ENCODE results near the gene TNFSF8. TPM values are rescaled to one million over a fixed set of nuclear protein-coding genes. Genes with fewer than 3 reads are reported as not detected.

The TNFSF8 gene
- total and polyA plus RNA-seq, 11 donors = 0.25 to 4.9 (median 0.74) TPM; not detected in 1

DNA sequence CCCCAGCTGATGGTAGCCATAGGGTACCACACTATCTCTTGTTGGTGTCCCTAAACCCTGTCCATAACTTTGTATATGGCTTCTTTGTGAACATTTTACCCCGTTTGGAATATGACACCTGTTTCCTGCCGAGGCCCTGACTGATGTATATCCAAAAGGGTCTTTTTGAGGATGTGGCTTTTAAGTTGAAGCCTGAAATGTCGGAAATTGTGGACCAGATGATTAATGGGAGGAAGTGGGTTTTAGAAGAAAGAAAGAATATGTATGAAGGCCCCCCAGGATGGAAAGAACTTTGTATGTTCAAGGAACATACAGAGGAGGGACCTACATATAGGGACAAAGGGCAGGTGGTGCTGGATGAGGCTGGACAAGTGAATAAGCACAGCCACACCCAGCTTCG lies 16.7 kb upstream of the TNFSF8 start:
- no peak for ATAC-seq
- no peak for TF ChIP-seq POLR2A (IDR thresholded peaks at IDR 0.05)
- TF ChIP-seq, protein P1, sequence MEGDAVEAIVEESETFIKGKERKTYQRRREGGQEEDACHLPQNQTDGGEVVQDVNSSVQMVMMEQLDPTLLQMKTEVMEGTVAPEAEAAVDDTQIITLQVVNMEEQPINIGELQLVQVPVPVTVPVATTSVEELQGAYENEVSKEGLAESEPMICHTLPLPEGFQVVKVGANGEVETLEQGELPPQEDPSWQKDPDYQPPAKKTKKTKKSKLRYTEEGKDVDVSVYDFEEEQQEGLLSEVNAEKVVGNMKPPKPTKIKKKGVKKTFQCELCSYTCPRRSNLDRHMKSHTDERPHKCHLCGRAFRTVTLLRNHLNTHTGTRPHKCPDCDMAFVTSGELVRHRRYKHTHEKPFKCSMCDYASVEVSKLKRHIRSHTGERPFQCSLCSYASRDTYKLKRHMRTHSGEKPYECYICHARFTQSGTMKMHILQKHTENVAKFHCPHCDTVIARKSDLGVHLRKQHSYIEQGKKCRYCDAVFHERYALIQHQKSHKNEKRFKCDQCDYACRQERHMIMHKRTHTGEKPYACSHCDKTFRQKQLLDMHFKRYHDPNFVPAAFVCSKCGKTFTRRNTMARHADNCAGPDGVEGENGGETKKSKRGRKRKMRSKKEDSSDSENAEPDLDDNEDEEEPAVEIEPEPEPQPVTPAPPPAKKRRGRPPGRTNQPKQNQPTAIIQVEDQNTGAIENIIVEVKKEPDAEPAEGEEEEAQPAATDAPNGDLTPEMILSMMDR (IDR thresholded peaks at IDR 0.05) = no peak

DNA sequence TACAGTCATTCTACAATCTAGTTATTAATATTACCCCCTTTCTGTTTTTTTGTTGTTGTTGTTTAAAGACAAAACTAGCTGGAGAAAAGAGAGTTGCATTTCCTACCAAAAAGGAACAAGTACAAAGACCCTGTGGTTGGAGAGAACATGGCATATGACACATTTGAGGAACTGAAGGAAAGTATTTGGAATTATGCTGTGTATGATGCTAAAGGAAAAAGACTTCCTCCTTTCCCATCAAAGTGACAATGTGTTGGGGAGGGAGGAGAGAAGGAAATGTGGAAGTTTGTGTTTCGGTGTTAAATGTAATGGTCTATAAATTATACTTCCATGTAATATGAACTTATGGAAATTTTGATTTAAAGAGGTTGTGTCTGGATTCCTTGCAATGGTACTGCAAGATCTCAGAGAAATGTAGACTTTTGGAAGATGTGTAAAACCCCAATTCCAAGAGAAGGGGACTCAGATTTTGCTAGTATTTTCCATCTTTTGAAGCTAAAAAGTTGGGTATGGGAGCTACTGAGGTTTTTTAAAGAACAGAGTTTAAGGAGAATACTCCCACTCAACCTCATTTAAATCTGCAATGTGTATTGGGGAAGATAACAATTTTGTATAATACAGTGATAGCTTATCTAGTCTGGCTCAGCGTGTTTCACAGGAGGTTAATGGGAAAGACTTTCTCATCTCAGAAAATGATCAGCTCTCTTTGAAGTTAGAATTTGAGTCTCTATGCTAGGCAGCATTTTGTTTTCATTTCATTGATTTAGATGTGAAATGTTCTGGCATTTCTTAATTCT lies 15.4 kb upstream of the TNFSF8 start:
- intact Hi-C loops (cut with DNase I) = no loop called here
- Histone ChIP-seq H3K27me3 (peaks cover 0 to 2% (median 0%) of the 10 kb centered on the region in 9 donors), H3K36me3 (no peaks in the 10 kb centered on the region), H3K27ac (peak overlapping the region in 1 of 12 donors; percentile 17), H3K9me3 (peaks cover 0 to 2% (median 0%) of the 10 kb centered on the region in 12 donors), H3K4me3 (no peak overlapping the region), H3K4me1 (peaks cover 0 to 5% (median 0%) of the 10 kb centered on the region in 12 donors)
- no peak for DNase-seq
- WGBS, 4 donors = 50 to 65% (median 55%) methylated on average over 2 of the region's 2 CpGs
- ATAC-seq = no peak
- TF ChIP-seq POLR2A (IDR thresholded peaks at IDR 0.05) = no peak
- TF ChIP-seq, protein P1 (IDR thresholded peaks at IDR 0.05) = no peak

More for the DNA sequence above, 16.7 kb upstream of the TNFSF8 start:
- DNase-seq = no peak
- Histone ChIP-seq H3K4me3 (no peak overlapping the region), H3K27ac (no peak overlapping the region), H3K27me3 (peaks cover 0 to 5% (median 0%) of the 10 kb centered on the region in 9 donors), H3K4me1 (peaks cover 0 to 5% (median 0%) of the 10 kb centered on the region in 12 donors), H3K36me3 (no peaks in the 10 kb centered on the region), H3K9me3 (no peaks in the 10 kb centered on the region)
- intact Hi-C loops (cut with DNase I) = no loop called here
- WGBS, 4 donors = 57 to 62% (median 59%) methylated on average over 4 of the region's 4 CpGs

DNA sequence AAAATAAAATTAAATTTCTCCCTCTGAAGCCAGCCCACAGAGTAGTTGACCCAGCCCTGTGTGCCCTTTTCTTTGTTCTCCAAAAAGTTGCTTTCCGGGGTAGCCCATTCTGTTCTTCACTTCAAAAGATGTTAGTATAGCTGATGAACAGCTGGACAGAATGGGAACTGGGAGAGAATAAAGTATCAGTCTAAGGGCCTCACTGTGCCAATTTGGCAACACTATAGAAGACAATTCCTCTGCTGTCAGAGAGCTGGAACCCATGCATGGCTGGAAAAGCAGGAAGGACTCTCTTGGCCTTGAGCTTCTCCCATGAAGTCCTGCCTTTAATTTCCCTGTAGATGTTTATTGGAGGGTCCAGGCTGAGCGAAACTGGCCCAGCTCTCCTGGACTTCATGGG lies 11.0 kb upstream of the TNFSF8 start:
- TF ChIP-seq, protein P1 (IDR thresholded peaks at IDR 0.05) = no peak
- no peak for TF ChIP-seq POLR2A (IDR thresholded peaks at IDR 0.05)
- Histone ChIP-seq H3K4me3 (no peak overlapping the region), H3K27me3 (no peaks in the 10 kb centered on the region), H3K4me1 (peaks cover 0 to 28% (median 0%) of the 10 kb centered on the region in 12 donors), H3K9me3 (peaks cover 0 to 2% (median 0%) of the 10 kb centered on the region in 12 donors), H3K27ac (no peak overlapping the region), H3K36me3 (no peaks in the 10 kb centered on the region)
- no peak for DNase-seq
- WGBS, 4 donors = 78 to 90% (median 82%) methylated on average over 2 of the region's 2 CpGs
- intact Hi-C loops (cut with DNase I) = no loop called here
- ATAC-seq = no peak

DNA sequence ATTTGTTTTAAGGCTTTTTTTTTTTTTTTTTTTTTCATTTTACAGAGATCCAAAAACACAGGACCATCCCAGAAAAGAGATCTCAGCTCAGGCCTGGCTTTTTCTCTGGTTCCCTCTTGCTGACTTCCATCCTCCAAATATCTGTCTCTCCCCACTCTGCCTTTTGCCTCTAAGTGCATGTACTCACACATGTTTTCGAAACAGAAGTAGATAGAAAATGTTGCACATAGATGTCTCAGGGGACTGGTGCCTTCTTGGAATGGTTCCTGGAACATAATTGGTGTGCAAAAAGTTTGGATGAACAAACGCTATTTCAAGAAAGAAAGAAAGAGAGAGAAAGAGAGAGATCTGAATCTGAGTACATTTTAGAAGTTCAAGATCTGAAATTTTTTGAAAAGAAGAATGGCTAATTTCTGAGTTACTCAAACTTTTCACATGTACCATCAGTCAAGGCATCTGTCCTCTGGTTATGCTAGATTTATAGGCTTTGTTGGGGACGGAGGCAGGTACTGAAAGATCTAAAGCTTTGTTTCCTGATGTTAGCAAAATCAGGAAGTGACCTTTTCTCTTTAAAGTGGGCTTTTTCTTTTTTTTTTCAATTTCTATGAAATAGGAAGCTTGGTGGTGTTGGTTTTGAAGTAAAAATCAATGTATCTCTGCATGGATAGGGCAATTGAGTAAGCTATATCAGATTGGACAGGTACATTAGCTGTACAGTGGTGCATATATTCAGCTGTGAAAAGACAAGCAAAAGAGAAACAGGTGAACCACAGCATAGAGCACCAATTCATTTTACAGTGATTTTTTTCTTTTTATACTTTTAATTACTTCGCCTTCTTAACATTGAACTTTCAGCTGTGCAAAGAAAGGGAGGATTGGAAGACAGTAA lies 8.5 kb upstream of the TNFSF8 start:
- ATAC-seq (no peak), DNase-seq (no peak)
- Histone ChIP-seq H3K27ac (no peak overlapping the region), H3K9me3 (peaks cover 0 to 2% (median 0%) of the 10 kb centered on the region in 12 donors), H3K4me1 (peaks cover 0 to 25% (median 0%) of the 10 kb centered on the region in 12 donors), H3K4me3 (no peak overlapping the region), H3K27me3 (no peaks in the 10 kb centered on the region), H3K36me3 (no peaks in the 10 kb centered on the region)
- TF ChIP-seq POLR2A (IDR thresholded peaks at IDR 0.05) = no peak
- TF ChIP-seq, protein P1 (IDR thresholded peaks at IDR 0.05) = no peak
- WGBS, 4 donors = 54 to 67% (median 61%) methylated on average over 4 of the region's 4 CpGs
- intact Hi-C loops (cut with DNase I) = no loop called here

Data from heart left ventricle (tissue), 16 donors.